Right lobe of liver (tissue), 6 donors: ENCODE measurements around the gene PPM1H. TPM values are rescaled to one million over a fixed set of nuclear protein-coding genes. Genes with fewer than 3 reads are reported as not detected.
"Not testable (repeated sequence)": the region's sequence is repeated elsewhere in the genome, so short reads cannot be mapped to it uniquely, and the experiment has no call there.

Source experiments
- ATAC-seq, 4 donors: fragments of 200-7000 bp; cut with Tn5 transposase; one replicate each; pipeline ENCODE4 v1.9.1; 2020; ENCODE audit warnings: mild to moderate bottlenecking in 4 of 4, moderate library complexity in 4 of 4
- DNase-seq, 3 donors: peaks; one replicate each; pipeline ENCODE4 v3.0.0-alpha.2; 2020
- H3K27ac ChIP-seq, 3 donors: fragments of 200-600 bp; one replicate each; pipeline ENCODE4 v1.8.0; 2022
- H3K27me3 ChIP-seq, 2 donors: fragments of 200-600 bp; one replicate each; pipeline ENCODE4 v1.8.0; 2022
- H3K36me3 ChIP-seq, 4 donors: fragments of 200-600 bp; sonication (generic) in 1 of 4; one replicate each; pipeline versions ENCODE4 v1.5.1 to v1.8.0; 2017 to 2022; ENCODE audit warnings: control low read depth in 1 of 4
- H3K4me1 ChIP-seq, 4 donors: fragments of 200-600 bp; sonication (generic) in 1 of 4; one replicate each; pipeline versions ENCODE4 v1.5.1 to v1.8.0; 2017 to 2022; ENCODE audit warnings: control low read depth in 1 of 4
- H3K4me3 ChIP-seq, 3 donors: fragments of 200-600 bp; one replicate each; pipeline ENCODE4 v1.8.0; 2022
- H3K9me3 ChIP-seq, 4 donors: fragments of 200-600 bp; sonication (generic) in 1 of 4; one replicate each; pipeline versions ENCODE4 v1.5.1 to v1.8.0; 2017 to 2022; ENCODE audit warnings: control low read depth in 1 of 4
- POLR2A ChIP-seq: fragments of 450-650 bp; IDR thresholded peaks from one replicate; pipeline ENCODE4 v1.6.1; 2017; ENCODE audit warnings: antibody characterized with exemption, mild to moderate bottlenecking
- WGBS: methylation state at CpG from one replicate; pipeline ENCODE4 v1.1.6; 2018; ENCODE audit warnings: low coverage, low lambda C conversion rate; ENCODE audit not compliant: insufficient coverage; ENCODE audit errors: missing lambda C conversion rate; 5-methylcytosine and 5-hydroxymethylcytosine counted together
- intact Hi-C, 2 donors: fragments of 100-400 bp; cut with DNase I; formaldehyde crosslinking; loops; one replicate each; pipeline versions ENCODE4 v1.11.2 to v1.14.1; 2022
- total RNA-seq, 6 experiments: library from RNA; depleted of rRNA in 2 of 6; stranded (reverse); fragments of >200 nt in 2 of 6; fragmentation: NEBNext Ultra II Directional in 3 of 6; extraction: Animal tissue kit (Norgen Biotek cat#: 25700) in 3 of 6; gene quantifications; one replicate each; pipeline versions ENCODE4 v1.1.0 to v1.2.4, GENCODE V29; 2016 to 2023
- TF ChIP-seq, protein P1 (sequence below), 4 donors: fragments of 200-600 bp in 3 of 4; fragments of 450-650 bp in 1 of 4; IDR thresholded peaks; one replicate each; pipeline versions ENCODE4 v1.5.1 to v1.8.0; 2016 to 2022; ENCODE audit warnings: antibody characterized with exemption in 4 of 4, mild to moderate bottlenecking in 2 of 4
- donor health status: DM: no; HTN: yes; CAD: no.
- donor health status: DM: no; HTN: no; CAD: no.
- donor health status: DM: no; HTN: no; CAD: no.
- donor health status: DM: no; HTN: yes; CAD: no.
- donor health status: DM: no; HTN: yes; CAD: no.

Gene PPM1H
- total RNA-seq, 6 experiments from 2014 or later, result 3.8 to 9.2 (median 6.5) TPM

GRCh38 chr12:62763312-62763711, 171.6 kb downstream of the PPM1H start:
- no peaks in the 10 kb centered on the region for H3K36me3 ChIP-seq
- ATAC-seq (no peak), DNase-seq (no peak)
- WGBS, result 69% methylated on average over 1 of the region's 3 CpGs
- no peaks in the 10 kb centered on the region for H3K27me3 ChIP-seq
- H3K4me3 ChIP-seq, result no peak overlapping the region
- peaks cover 0 to 31% (median 0%) of the 10 kb centered on the region in 4 donors for H3K4me1 ChIP-seq
- no peak overlapping the region for H3K27ac ChIP-seq
- intact Hi-C loops, result no loop called here
- TF ChIP-seq, protein P1, sequence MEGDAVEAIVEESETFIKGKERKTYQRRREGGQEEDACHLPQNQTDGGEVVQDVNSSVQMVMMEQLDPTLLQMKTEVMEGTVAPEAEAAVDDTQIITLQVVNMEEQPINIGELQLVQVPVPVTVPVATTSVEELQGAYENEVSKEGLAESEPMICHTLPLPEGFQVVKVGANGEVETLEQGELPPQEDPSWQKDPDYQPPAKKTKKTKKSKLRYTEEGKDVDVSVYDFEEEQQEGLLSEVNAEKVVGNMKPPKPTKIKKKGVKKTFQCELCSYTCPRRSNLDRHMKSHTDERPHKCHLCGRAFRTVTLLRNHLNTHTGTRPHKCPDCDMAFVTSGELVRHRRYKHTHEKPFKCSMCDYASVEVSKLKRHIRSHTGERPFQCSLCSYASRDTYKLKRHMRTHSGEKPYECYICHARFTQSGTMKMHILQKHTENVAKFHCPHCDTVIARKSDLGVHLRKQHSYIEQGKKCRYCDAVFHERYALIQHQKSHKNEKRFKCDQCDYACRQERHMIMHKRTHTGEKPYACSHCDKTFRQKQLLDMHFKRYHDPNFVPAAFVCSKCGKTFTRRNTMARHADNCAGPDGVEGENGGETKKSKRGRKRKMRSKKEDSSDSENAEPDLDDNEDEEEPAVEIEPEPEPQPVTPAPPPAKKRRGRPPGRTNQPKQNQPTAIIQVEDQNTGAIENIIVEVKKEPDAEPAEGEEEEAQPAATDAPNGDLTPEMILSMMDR (IDR thresholded peaks at IDR 0.05), result no peak
- no peak for TF ChIP-seq POLR2A
- H3K9me3 ChIP-seq, result no peaks in the 10 kb centered on the region

DNA sequence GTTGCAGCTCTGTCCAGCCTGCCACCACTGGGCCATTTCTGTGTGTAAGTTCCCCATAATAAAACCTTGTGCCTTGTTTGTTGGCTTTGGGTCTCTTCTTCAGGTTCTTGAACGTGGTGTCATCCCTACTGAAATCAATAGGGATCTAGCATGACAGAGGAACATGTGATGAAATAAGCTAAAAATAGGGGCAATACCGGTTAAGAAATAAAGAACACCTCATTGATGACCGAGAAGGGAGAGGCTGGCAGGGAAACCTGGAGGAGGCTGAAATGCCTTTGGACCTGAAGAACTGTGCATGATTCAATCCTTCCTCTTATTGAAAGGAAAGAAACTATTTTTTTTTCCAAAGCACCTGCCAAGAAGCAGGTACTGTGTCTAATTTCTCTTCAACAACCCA, 172.3 kb downstream of the PPM1H start:
- Histone ChIP-seq H3K27me3 (no peaks in the 10 kb centered on the region), H3K9me3 (no peaks in the 10 kb centered on the region), H3K27ac (no peak overlapping the region), H3K36me3 (no peaks in the 10 kb centered on the region), H3K4me3 (no peak overlapping the region), H3K4me1 (peaks cover 0 to 31% (median 0%) of the 10 kb centered on the region in 4 donors)
- 29% methylated on average over 3 of the region's 3 CpGs for WGBS
- ATAC-seq (peak in 3 of 4 donors; percentile 5 to 58 (median 34)), DNase-seq (no peak)
- intact Hi-C loops, result no loop called here
- TF ChIP-seq, protein P1 (IDR thresholded peaks at IDR 0.05), result no peak
- no peak for TF ChIP-seq POLR2A

DNA sequence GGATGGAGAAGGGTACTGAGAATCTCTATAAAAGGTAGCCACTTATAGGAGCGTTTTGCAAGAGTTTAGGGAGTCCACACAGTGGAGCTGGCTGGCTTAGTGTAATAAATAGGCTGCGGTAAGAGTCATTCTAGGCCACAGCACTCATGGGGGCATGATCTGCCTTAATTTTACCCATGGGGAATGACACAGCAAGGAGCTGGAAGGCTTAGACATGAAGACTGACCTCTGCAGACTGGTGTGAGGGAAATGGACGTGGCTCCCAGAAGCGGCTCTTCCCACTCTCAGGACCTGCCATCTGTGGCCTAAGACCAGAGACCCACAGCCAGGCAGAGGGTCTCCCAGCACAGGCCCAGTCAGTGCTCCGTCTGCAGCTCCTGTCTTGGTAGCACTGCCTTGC, 173.3 kb downstream of the PPM1H start:
- intact Hi-C loops, result no loop called here
- peaks cover 0 to 31% (median 0%) of the 10 kb centered on the region in 4 donors for H3K4me1 ChIP-seq
- no peak overlapping the region for H3K4me3 ChIP-seq
- no peaks in the 10 kb centered on the region for H3K9me3 ChIP-seq
- no peaks in the 10 kb centered on the region for H3K27me3 ChIP-seq
- no peaks in the 10 kb centered on the region for H3K36me3 ChIP-seq
- peak overlapping the region in 1 of 3 donors; percentile 41 for H3K27ac ChIP-seq
- DNase-seq (no peak), ATAC-seq (no peak)
- WGBS, result 87% methylated on average over 3 of the region's 5 CpGs
- TF ChIP-seq, protein P1 (IDR thresholded peaks at IDR 0.05), result no peak
- TF ChIP-seq POLR2A, result no peak

GRCh38 chr12:62760779-62761178, 174.2 kb downstream of the PPM1H start:
- H3K9me3 ChIP-seq, result no peaks in the 10 kb centered on the region
- TF ChIP-seq, protein P1 (IDR thresholded peaks at IDR 0.05), result no peak
- TF ChIP-seq POLR2A, result no peak
- no peak overlapping the region for H3K4me3 ChIP-seq
- peak overlapping the region in 1 of 3 donors; percentile 41 for H3K27ac ChIP-seq
- ATAC-seq (peak; percentile 84 to 91 (median 88)), DNase-seq (no peak)
- intact Hi-C loops, result no loop called here
- H3K36me3 ChIP-seq, result no peaks in the 10 kb centered on the region
- 31% methylated on average over 2 of the region's 2 CpGs for WGBS
- H3K27me3 ChIP-seq, result no peaks in the 10 kb centered on the region
- H3K4me1 ChIP-seq, result peaks cover 0 to 31% (median 0%) of the 10 kb centered on the region in 4 donors

GRCh38 chr12:62760341-62760740, 174.6 kb downstream of the PPM1H start:
- DNase-seq, ATAC-seq, H3K9me3 ChIP-seq, intact Hi-C loops, H3K4me3 ChIP-seq, H3K27me3 ChIP-seq, H3K36me3 ChIP-seq: not testable (repeated sequence)
- H3K4me1 ChIP-seq, result peaks cover 0 to 31% (median 0%) of the 10 kb centered on the region in 4 donors
- WGBS, result 75% methylated on average over 3 of the region's 3 CpGs
- peak overlapping the region in 2 of 3 donors; percentile 41 to 54 for H3K27ac ChIP-seq
